SK-N-SH (cell line): ENCODE results near the gene NTM. TPM values are rescaled to one million over a fixed set of nuclear protein-coding genes. Genes with fewer than 3 reads are reported as not detected.

Source experiments
- CTCF ChIA-PET: fragments of 300-600, 350-600 bp; formaldehyde crosslinking; extraction: SDS; loops from one replicate; lab custom pipeline; 2021; lab: Yijun Ruan, JAX
- POLR2A ChIA-PET: fragments of 350-600 bp; sonication (Branson Sonifier 250); formaldehyde crosslinking; extraction: SDS; loops from one replicate; lab custom pipeline; 2020; ENCODE audit warnings: antibody characterized with exemption, inconsistent platforms; lab: Yijun Ruan, JAX
- DNase-seq: peaks from one replicate; pipeline ENCODE4 v3.0.0; 2012
- H2AFZ ChIP-seq: fragments of 200-600 bp; sonication (generic); 2 replicates; pipeline ENCODE4 v1.8.1; 2016; ENCODE audit warnings: antibody characterized with exemption, mild to moderate bottlenecking, low read depth
- H3F3A ChIP-seq: fragments of 200-600 bp; sonication (generic); replicated peaks from 2 replicates; pipeline ENCODE3; 2016; ENCODE audit warnings: antibody characterized with exemption, mild to moderate bottlenecking; ENCODE audit not compliant: insufficient read depth
- H3K27ac ChIP-seq, 2 experiments: fragments of 200-500 bp in 1 of 2; fragments of 200-600 bp in 1 of 2; sonication (Bioruptor generic) in 1 of 2; sonication (generic), shearing (Covaris generic) in 1 of 2; 2 replicates each; pipeline versions ENCODE4 v1.5.1 to v1.6.1; 2014 to 2016; ENCODE audit warnings: low read depth in 2 of 2, inconsistent platforms in 1 of 2, low read length in 1 of 2, mild to moderate bottlenecking in 1 of 2, mixed read lengths in 1 of 2
- H3K27me3 ChIP-seq: fragments of 200-600 bp; sonication (generic), shearing (Covaris generic); 2 replicates; pipeline ENCODE4 v1.6.1; 2016; ENCODE audit warnings: mixed run types; ENCODE audit not compliant: insufficient read depth
- H3K36me3 ChIP-seq, 2 experiments: fragments of 200-500 bp in 1 of 2; fragments of 200-600 bp in 1 of 2; sonication (Bioruptor generic) in 1 of 2; sonication (generic) in 1 of 2; replicated peaks in 1 of 2; 2 replicates each; pipeline versions ENCODE3 to v1.5.1; 2014 to 2016; ENCODE audit warnings: low read length in 1 of 2, mild to moderate bottlenecking in 1 of 2; ENCODE audit not compliant: insufficient read depth in 2 of 2, control insufficient read depth in 1 of 2
- H3K4me1 ChIP-seq, 2 experiments: fragments of 200-500 bp in 1 of 2; fragments of 200-600 bp in 1 of 2; sonication (Bioruptor generic) in 1 of 2; sonication (generic), shearing (Covaris generic) in 1 of 2; 2 replicates each; pipeline versions ENCODE4 v1.5.1 to v1.6.1; 2014 to 2016; ENCODE audit warnings: low read depth in 1 of 2, low read length in 1 of 2, mixed run types in 1 of 2; ENCODE audit not compliant: insufficient read depth in 2 of 2, control insufficient read depth in 1 of 2
- H3K4me2 ChIP-seq: fragments of 200-600 bp; sonication (generic), shearing (Covaris generic); 2 replicates; pipeline ENCODE4 v1.6.1; 2017; ENCODE audit warnings: mixed run types
- H3K4me3 ChIP-seq, 2 experiments: fragments of 200-500 bp in 1 of 2; fragments of 200-600 bp in 1 of 2; sonication (Bioruptor generic) in 1 of 2; sonication (generic), shearing (Covaris generic) in 1 of 2; 2 replicates each; pipeline versions ENCODE4 v1.5.1 to v1.8.1; 2014 to 2016; ENCODE audit warnings: low read depth in 2 of 2, inconsistent platforms in 1 of 2, low read length in 1 of 2, mild to moderate bottlenecking in 1 of 2, mixed read lengths in 1 of 2, moderate library complexity in 1 of 2
- H3K79me2 ChIP-seq: fragments of 200-600 bp; sonication (generic); 2 replicates; pipeline ENCODE4 v1.8.1; 2017; ENCODE audit warnings: mild to moderate bottlenecking; ENCODE audit not compliant: insufficient read depth
- H3K9ac ChIP-seq: fragments of 200-600 bp; sonication (generic); 2 replicates; pipeline ENCODE4 v1.6.1; 2017; ENCODE audit warnings: mixed run types
- H3K9me2 ChIP-seq: fragments of 200-600 bp; sonication (generic); 2 replicates; pipeline ENCODE4 v1.6.1; 2017; ENCODE audit warnings: mixed run types
- H3K9me3 ChIP-seq: fragments of 200-600 bp; sonication (generic); 2 replicates; pipeline ENCODE4 v1.6.1; 2017; ENCODE audit warnings: mixed run types, mild to moderate bottlenecking, moderate library complexity
- H4K20me1 ChIP-seq: fragments of 200-600 bp; sonication (generic); 2 replicates; pipeline ENCODE4 v1.6.1; 2017; ENCODE audit warnings: mild to moderate bottlenecking, mixed run types; ENCODE audit not compliant: insufficient read depth
- CTCF ChIP-seq: fragments of 200-600 bp; sonication (generic); IDR thresholded peaks from 2 replicates; pipeline ENCODE4 v1.6.1; 2017; ENCODE audit warnings: antibody characterized with exemption, mild to moderate bottlenecking, moderate library complexity
- FOSL2 ChIP-seq: IDR thresholded peaks from 2 replicates; pipeline ENCODE4 v1.4.0; 2012; ENCODE audit warnings: low read depth, mild to moderate bottlenecking, moderate library complexity, borderline replicate concordance
- GABPA ChIP-seq: IDR thresholded peaks from 2 replicates; pipeline ENCODE4 v1.4.0; 2012; ENCODE audit warnings: low read depth, mild to moderate bottlenecking
- JUND ChIP-seq: IDR thresholded peaks from 2 replicates; pipeline ENCODE4 v1.4.0; 2012
- SMC3 ChIP-seq: IDR thresholded peaks from 2 replicates; pipeline ENCODE4 v1.6.1; 2012; ENCODE audit warnings: low read depth, low read length, improper control_type of control experiment
- TEAD4 ChIP-seq: IDR thresholded peaks from 2 replicates; pipeline ENCODE4 v1.4.0; 2012; ENCODE audit warnings: mild to moderate bottlenecking, borderline replicate concordance; ENCODE audit not compliant: insufficient read depth
- USF1 ChIP-seq: IDR thresholded peaks from 2 replicates; pipeline ENCODE4 v1.4.0; 2012; ENCODE audit warnings: low read depth, borderline replicate concordance
- USF2 ChIP-seq: fragments of 150-350 bp; IDR thresholded peaks from 2 replicates; pipeline ENCODE4 v1.6.1; 2017; ENCODE audit warnings: antibody characterized with exemption, low read length, low read depth, borderline replicate concordance
- ZBTB33 ChIP-seq: IDR thresholded peaks from 2 replicates; pipeline ENCODE4 v1.4.0; 2012; ENCODE audit warnings: low read depth, borderline replicate concordance
- WGBS: methylation state at CpG from one replicate; pipeline ENCODE4 v1.1.6; 2017; ENCODE audit warnings: low lambda C conversion rate; 5-methylcytosine and 5-hydroxymethylcytosine counted together
- polyA plus RNA-seq, 3 experiments: library from polyadenylated mRNA; depleted of rRNA; stranded (reverse); fragments of >200 nt; gene quantifications; 2 replicates each; pipeline ENCODE4 v1.2.3, GENCODE V29; 2012
- TF ChIP-seq, protein P1 (sequence below): IDR thresholded peaks from 2 replicates; pipeline ENCODE4 v1.6.1; 2012; ENCODE audit warnings: mild to moderate bottlenecking, low read depth, low read length, moderate library complexity
- TF ChIP-seq, protein P2 (sequence below): fragments of 150-350 bp; IDR thresholded peaks from 2 replicates; pipeline ENCODE4 v1.6.1; 2016; ENCODE audit warnings: mild to moderate bottlenecking, low read depth, low read length

The NTM gene
- polyA plus RNA-seq, 1 of the 3 experiments (the other 2 are of a cell fraction) = 20.0 TPM

DNA sequence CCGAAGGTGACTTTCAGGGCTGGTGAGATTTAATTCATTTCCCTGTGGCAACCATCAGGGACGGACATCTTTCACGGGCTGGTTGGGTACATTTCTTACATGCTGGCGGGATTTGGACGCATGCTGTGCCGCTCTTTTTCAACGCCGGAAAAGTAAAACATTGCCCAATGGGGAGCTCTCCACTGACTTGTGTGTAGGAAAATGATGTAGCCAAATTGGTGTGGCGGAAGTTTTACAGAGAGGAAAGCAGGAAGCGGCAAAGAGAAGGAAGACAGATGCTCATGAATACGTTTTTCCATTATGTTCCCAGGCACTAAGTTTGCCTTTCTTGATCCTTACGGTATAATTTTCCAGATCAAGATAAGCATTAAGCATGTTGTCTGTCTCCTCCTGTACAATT is 375.8 kb downstream of the NTM start:
- peaks cover 0 to 39% of the 10 kb centered on the region in 2 experiments; a peak in 3 of 4 replicates for H3K4me1 ChIP-seq
- 0 out of 4 replicates have a peak overlapping the region, but pooled peaks of 1 of the 2 experiments have one; percentile 36 for H3K27ac ChIP-seq
- H3K79me2 ChIP-seq = no peaks in the 10 kb centered on the region
- no peak for DNase-seq
- H3K36me3 ChIP-seq = no peaks in the 10 kb centered on the region
- ChIA-PET POLR2A (no interaction called here), CTCF (interaction anchor here (0.7 to 4.5 kb wide), 7 partner anchors 12 to 1318 kb away, joined by 3 to 49 read pairs (median 3); no protein-coding TSS in a partner anchor)
- H3K4me2 ChIP-seq = no peak overlapping the region
- peaks cover 19% of the 10 kb centered on the region for H3F3A ChIP-seq
- no peak for TF ChIP-seq TEAD4
- no peak for TF ChIP-seq GABPA
- no peak for TF ChIP-seq CTCF
- TF ChIP-seq, protein P1, sequence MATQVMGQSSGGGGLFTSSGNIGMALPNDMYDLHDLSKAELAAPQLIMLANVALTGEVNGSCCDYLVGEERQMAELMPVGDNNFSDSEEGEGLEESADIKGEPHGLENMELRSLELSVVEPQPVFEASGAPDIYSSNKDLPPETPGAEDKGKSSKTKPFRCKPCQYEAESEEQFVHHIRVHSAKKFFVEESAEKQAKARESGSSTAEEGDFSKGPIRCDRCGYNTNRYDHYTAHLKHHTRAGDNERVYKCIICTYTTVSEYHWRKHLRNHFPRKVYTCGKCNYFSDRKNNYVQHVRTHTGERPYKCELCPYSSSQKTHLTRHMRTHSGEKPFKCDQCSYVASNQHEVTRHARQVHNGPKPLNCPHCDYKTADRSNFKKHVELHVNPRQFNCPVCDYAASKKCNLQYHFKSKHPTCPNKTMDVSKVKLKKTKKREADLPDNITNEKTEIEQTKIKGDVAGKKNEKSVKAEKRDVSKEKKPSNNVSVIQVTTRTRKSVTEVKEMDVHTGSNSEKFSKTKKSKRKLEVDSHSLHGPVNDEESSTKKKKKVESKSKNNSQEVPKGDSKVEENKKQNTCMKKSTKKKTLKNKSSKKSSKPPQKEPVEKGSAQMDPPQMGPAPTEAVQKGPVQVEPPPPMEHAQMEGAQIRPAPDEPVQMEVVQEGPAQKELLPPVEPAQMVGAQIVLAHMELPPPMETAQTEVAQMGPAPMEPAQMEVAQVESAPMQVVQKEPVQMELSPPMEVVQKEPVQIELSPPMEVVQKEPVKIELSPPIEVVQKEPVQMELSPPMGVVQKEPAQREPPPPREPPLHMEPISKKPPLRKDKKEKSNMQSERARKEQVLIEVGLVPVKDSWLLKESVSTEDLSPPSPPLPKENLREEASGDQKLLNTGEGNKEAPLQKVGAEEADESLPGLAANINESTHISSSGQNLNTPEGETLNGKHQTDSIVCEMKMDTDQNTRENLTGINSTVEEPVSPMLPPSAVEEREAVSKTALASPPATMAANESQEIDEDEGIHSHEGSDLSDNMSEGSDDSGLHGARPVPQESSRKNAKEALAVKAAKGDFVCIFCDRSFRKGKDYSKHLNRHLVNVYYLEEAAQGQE = no peak
- TF ChIP-seq SMC3 = no peak
- no peak for TF ChIP-seq JUND
- TF ChIP-seq, protein P2, sequence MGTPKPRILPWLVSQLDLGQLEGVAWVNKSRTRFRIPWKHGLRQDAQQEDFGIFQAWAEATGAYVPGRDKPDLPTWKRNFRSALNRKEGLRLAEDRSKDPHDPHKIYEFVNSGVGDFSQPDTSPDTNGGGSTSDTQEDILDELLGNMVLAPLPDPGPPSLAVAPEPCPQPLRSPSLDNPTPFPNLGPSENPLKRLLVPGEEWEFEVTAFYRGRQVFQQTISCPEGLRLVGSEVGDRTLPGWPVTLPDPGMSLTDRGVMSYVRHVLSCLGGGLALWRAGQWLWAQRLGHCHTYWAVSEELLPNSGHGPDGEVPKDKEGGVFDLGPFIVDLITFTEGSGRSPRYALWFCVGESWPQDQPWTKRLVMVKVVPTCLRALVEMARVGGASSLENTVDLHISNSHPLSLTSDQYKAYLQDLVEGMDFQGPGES = no peak
- TF ChIP-seq USF1 = no peak
- no peak for TF ChIP-seq ZBTB33
- TF ChIP-seq FOSL2 = no peak
- no peak for TF ChIP-seq USF2
- H2AFZ ChIP-seq = no peak overlapping the region
- H3K9ac ChIP-seq = no peak overlapping the region
- no peaks in the 10 kb centered on the region for H3K9me2 ChIP-seq
- WGBS = 92% methylated on average over 12 of the region's 12 CpGs
- H3K4me3 ChIP-seq = no peak overlapping the region
- H3K9me3 ChIP-seq = no peaks in the 10 kb centered on the region
- H4K20me1 ChIP-seq = no peaks in the 10 kb centered on the region
- no peaks in the 10 kb centered on the region for H3K27me3 ChIP-seq
